Right hindlimb (tissue), 1 donor: Measurements from ENCODE around the gene DPP7.

Experiments
- DNase-seq: peaks from one replicate; pipeline ENCODE4 v3.0.0-alpha.2; 2018

DPP7 gene

GRCh38 chr9:137110147-137110910 is 4.2 kb downstream of the DPP7 start:
- DNase-seq: no peak

GRCh38 chr9:137109250-137110146 is 5.0 kb downstream of the DPP7 start:
- DNase-seq: no peak

GRCh38 chr9:137108608-137109249 is 5.8 kb downstream of the DPP7 start:
- DNase-seq: no peak

- DNase-seq: no peak
Observed at GRCh38 chr9:137107982-137108381, 6.6 kb downstream of the DPP7 start.

- no peak for DNase-seq
Observed at GRCh38 chr9:137107312-137107921, 7.1 kb downstream of the DPP7 start.

GRCh38 chr9:137106662-137107250 is 7.8 kb downstream of the DPP7 start:
- no peak for DNase-seq

- DNase-seq: no peak
Observed at GRCh38 chr9:137105814-137106661, 8.5 kb downstream of the DPP7 start.

GRCh38 chr9:137103206-137103999 is 11.1 kb downstream of the DPP7 start:
- DNase-seq: no peak

- DNase-seq: no peak
Observed at GRCh38 chr9:137099231-137099630, 15.3 kb downstream of the DPP7 start.

- DNase-seq: no peak
Observed at GRCh38 chr9:137097761-137098462, 16.6 kb downstream of the DPP7 start.

GRCh38 chr9:137096785-137097546 is 17.6 kb downstream of the DPP7 start:
- DNase-seq: no peak

GRCh38 chr9:137095664-137096517 is 18.6 kb downstream of the DPP7 start:
- DNase-seq: no peak

- no peak for DNase-seq
Observed at GRCh38 chr9:137089232-137089947, 25.1 kb downstream of the DPP7 start.

GRCh38 chr9:137088121-137088520 is 26.4 kb downstream of the DPP7 start:
- DNase-seq: no peak

- DNase-seq: no peak
Observed at GRCh38 chr9:137087409-137087925, 27.1 kb downstream of the DPP7 start.

GRCh38 chr9:137086531-137087408 is 27.8 kb downstream of the DPP7 start, which contains the start of gene MAN1B1:
MAN1B1 (plus strand) TSS chr9:137086985; CDS start chr9:137087000, 15 bp downstream.
- DNase-seq: peak; percentile 98
